Measurements from ENCODE around the gene SPATA25. TPM values are rescaled to one million over a fixed set of nuclear protein-coding genes. Genes with fewer than 3 reads are reported as not detected.

SPATA25 gene
- total RNA-seq, 1 experiment from 2014 or later = 5.8 TPM

DNA sequence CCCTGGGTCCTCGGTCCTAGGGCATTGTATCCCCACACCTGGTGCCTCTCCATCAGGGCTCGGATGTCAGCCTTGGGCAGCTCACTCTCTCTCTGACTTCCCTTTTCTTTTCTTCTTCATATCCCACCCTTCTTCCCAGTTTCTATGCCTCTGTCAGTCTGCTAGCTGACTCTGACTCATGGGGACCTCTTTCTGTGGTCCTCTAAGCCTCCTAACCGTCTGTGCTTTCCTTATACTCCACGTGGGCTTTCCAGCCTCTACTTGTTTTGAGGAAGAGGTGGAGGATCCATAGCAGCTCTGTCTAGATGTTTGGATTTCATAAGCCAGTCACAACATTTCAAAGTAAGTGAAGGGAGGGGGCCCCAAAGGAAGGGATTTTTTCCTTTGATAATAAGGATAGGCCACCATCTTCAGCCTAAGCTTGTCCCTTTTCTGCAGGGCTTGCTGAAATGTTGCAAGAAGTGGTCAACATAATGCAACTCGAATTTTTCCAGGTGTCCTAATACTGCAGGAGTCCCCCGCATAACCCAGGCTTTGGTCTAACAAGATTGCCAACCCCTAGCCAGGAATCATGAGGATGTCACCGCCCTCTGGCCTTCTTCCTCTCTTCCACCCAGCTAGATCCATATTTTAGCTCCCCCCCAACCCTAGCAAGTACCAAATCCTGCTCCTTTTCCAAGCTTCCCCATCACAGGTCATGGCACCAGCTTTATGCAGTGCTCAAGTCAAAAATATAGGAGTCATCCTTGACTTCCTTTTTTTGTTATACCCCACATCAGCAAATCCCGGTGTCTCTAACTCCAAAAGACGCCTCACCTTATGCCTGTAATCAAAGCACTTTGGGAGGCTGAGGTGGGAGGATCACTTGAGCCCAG, 33.3 kb upstream of the SPATA25 start:
- intact Hi-C loops (cut with micrococcal nuclease; ENCODE audit: unreplicated experiment) = no loop called here
- H3K9me3 Mint-ChIP-seq (ENCODE audit: low read depth, unreplicated experiment) = no peaks in the 10 kb centered on the region
- H3K4me1 Mint-ChIP-seq (ENCODE audit: low read depth, unreplicated experiment) = no peaks in the 10 kb centered on the region
- TF ChIP-seq, protein P1, sequence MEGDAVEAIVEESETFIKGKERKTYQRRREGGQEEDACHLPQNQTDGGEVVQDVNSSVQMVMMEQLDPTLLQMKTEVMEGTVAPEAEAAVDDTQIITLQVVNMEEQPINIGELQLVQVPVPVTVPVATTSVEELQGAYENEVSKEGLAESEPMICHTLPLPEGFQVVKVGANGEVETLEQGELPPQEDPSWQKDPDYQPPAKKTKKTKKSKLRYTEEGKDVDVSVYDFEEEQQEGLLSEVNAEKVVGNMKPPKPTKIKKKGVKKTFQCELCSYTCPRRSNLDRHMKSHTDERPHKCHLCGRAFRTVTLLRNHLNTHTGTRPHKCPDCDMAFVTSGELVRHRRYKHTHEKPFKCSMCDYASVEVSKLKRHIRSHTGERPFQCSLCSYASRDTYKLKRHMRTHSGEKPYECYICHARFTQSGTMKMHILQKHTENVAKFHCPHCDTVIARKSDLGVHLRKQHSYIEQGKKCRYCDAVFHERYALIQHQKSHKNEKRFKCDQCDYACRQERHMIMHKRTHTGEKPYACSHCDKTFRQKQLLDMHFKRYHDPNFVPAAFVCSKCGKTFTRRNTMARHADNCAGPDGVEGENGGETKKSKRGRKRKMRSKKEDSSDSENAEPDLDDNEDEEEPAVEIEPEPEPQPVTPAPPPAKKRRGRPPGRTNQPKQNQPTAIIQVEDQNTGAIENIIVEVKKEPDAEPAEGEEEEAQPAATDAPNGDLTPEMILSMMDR (IDR thresholded peaks at IDR 0.05; ENCODE audit: unreplicated experiment) = no peak
- no peak for DNase-seq
- no peak overlapping the region for H3K27ac Mint-ChIP-seq (ENCODE audit: unreplicated experiment)
- H3K36me3 Mint-ChIP-seq (ENCODE audit: insufficient read depth, unreplicated experiment) = no peaks in the 10 kb centered on the region
- H3K27me3 Mint-ChIP-seq (ENCODE audit: unreplicated experiment) = peaks cover 52% of the 10 kb centered on the region
- H3K4me3 Mint-ChIP-seq (ENCODE audit: low read depth, unreplicated experiment) = no peak overlapping the region
- no TSS peak for BruUV-seq (replicated peaks)
- CTCF ChIA-PET = interaction anchor here (0.6 kb wide), 1 partner anchor 1513 kb away, joined by 3 read pairs; no protein-coding TSS in a partner anchor

GRCh38 chr20:45919542-45920399, 32.3 kb upstream of the SPATA25 start:
- H3K27ac Mint-ChIP-seq (ENCODE audit: unreplicated experiment) = no peak overlapping the region
- intact Hi-C loops (cut with micrococcal nuclease; ENCODE audit: unreplicated experiment) = no loop called here

DNA sequence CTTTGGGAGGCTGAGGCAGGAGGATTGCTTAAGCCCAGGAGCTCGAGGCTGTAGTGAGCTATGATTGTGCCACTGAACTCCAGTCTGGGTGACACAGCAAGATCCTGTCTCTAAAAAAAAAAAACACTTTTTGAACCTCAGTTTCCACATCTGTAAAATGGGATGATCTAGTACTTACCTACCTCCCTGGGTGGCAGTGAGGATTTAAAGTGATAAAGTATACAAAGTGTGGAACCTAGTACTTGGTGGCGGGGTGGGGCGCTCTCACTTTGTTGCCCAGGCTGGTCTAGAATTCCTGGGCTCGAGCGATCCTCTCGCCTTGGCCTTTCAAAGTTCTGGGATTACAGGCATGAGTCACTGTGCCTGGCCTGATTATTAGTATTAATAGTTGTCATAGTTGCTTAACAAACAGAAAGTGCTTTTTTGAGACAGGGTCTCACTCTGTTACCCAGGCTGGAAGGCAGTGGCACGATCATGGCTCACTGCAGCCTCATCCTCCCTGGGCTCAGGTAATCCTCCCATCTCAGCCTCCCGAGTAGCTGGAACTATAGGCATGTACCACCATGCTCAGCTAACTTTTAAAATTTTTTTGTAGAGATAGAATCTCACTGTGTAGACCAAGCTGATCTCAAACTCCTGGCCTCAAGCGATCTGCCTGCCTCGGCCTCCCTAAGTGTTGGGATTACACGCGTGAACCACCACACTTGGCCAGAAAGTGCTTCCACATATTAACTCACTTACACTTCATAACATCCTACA, 31.5 kb upstream of the SPATA25 start:
- no peaks in the 10 kb centered on the region for H3K4me1 Mint-ChIP-seq (ENCODE audit: low read depth, unreplicated experiment)
- H3K27ac Mint-ChIP-seq (ENCODE audit: unreplicated experiment) = no peak overlapping the region
- no peaks in the 10 kb centered on the region for H3K9me3 Mint-ChIP-seq (ENCODE audit: low read depth, unreplicated experiment)
- intact Hi-C loops (cut with micrococcal nuclease; ENCODE audit: unreplicated experiment) = no loop called here
- CTCF ChIA-PET = interaction anchor here (0.9 kb wide), 1 partner anchor 128 kb away, joined by 3 read pairs; the partner anchor contains the start of gene WFDC3
- H3K36me3 Mint-ChIP-seq (ENCODE audit: insufficient read depth, unreplicated experiment) = no peaks in the 10 kb centered on the region
- no peak for DNase-seq
- BruUV-seq (replicated peaks) = no TSS peak
- TF ChIP-seq, protein P1 (IDR thresholded peaks at IDR 0.05; ENCODE audit: unreplicated experiment) = no peak
- peaks cover 42% of the 10 kb centered on the region for H3K27me3 Mint-ChIP-seq (ENCODE audit: unreplicated experiment)
- no peak overlapping the region for H3K4me3 Mint-ChIP-seq (ENCODE audit: low read depth, unreplicated experiment)

More at GRCh38 chr20:45919542-45920399, 32.3 kb upstream of the SPATA25 start:
- Mint-ChIP-seq H3K4me1 (ENCODE audit: low read depth, unreplicated experiment) (no peaks in the 10 kb centered on the region), H3K36me3 (ENCODE audit: insufficient read depth, unreplicated experiment) (no peaks in the 10 kb centered on the region), H3K27me3 (ENCODE audit: unreplicated experiment) (peaks cover 50% of the 10 kb centered on the region), H3K4me3 (ENCODE audit: low read depth, unreplicated experiment) (no peak overlapping the region), H3K9me3 (ENCODE audit: low read depth, unreplicated experiment) (no peaks in the 10 kb centered on the region)
- TF ChIP-seq, protein P1 (IDR thresholded peaks at IDR 0.05; ENCODE audit: unreplicated experiment) = no peak
- no peak for DNase-seq
- no TSS peak for BruUV-seq (replicated peaks)
- CTCF ChIA-PET = interaction anchor here (0.5 to 0.9 kb wide), 3 partner anchors 15 to 1512 kb away, joined by 3 to 4 read pairs (median 3); partner anchors contain the start of gene WFDC3

All from Calu3 (cell line).